Endodermal cell (in vitro differentiated cells): Measurements from ENCODE around the gene TNFSF11. TPM values are rescaled to one million over a fixed set of nuclear protein-coding genes. Genes with fewer than 3 reads are reported as not detected.

Experiments used
- DNase-seq: peaks from one replicate; pipeline ENCODE4 v3.0.0-alpha.2; 2017
- H3K27ac ChIP-seq: 2 replicates; pipeline ENCODE4 v1.5.1; 2013; ENCODE audit warnings: mild to moderate bottlenecking, low read depth, low read length, moderate library complexity
- H3K27me3 ChIP-seq: 2 replicates; pipeline ENCODE4 v1.6.1; 2013; ENCODE audit warnings: mild to moderate bottlenecking, low read length, moderate library complexity; ENCODE audit not compliant: insufficient read depth, control insufficient read depth, poor library complexity, severe bottlenecking
- H3K36me3 ChIP-seq: 2 replicates; pipeline ENCODE4 v1.7.0; 2013; ENCODE audit warnings: mild to moderate bottlenecking, low read length, moderate library complexity; ENCODE audit not compliant: control insufficient read depth, insufficient read depth
- H3K4me1 ChIP-seq: one replicate; pipeline ENCODE4 v1.7.0; 2013; ENCODE audit warnings: low read length; ENCODE audit not compliant: control insufficient read depth, insufficient read depth
- H3K4me3 ChIP-seq: 2 replicates; pipeline ENCODE4 v1.5.1; 2013; ENCODE audit warnings: mild to moderate bottlenecking, low read length, moderate library complexity
- H3K9ac ChIP-seq: 2 replicates; pipeline ENCODE4 v1.6.1; 2013; ENCODE audit warnings: mild to moderate bottlenecking, low read length, moderate library complexity; ENCODE audit not compliant: poor library complexity, severe bottlenecking; ENCODE audit errors: extremely low read depth
- H3K9me3 ChIP-seq: 2 replicates; pipeline ENCODE4 v1.6.1; 2013; ENCODE audit warnings: mild to moderate bottlenecking, low read length, moderate library complexity; ENCODE audit not compliant: control insufficient read depth
- H3K27ac Mint-ChIP-seq: 2 replicates; pipeline ENCODE4 v1.8.0; 2020; ENCODE audit warnings: mixed read lengths
- H3K27me3 Mint-ChIP-seq: 2 replicates; pipeline ENCODE4 v1.8.0; 2021; ENCODE audit warnings: mild to moderate bottlenecking, mixed read lengths; ENCODE audit not compliant: insufficient read depth
- H3K36me3 Mint-ChIP-seq: 2 replicates; pipeline ENCODE4 v1.8.0; 2020; ENCODE audit warnings: low read depth, mixed read lengths
- H3K4me1 Mint-ChIP-seq: 2 replicates; pipeline ENCODE4 v1.8.0; 2020; ENCODE audit warnings: mixed read lengths
- H3K4me3 Mint-ChIP-seq: 2 replicates; pipeline ENCODE4 v1.8.0; 2020; ENCODE audit warnings: mild to moderate bottlenecking, moderate library complexity, mixed read lengths
- H3K9me3 Mint-ChIP-seq: 2 replicates; pipeline ENCODE4 v1.8.0; 2020; ENCODE audit warnings: mild to moderate bottlenecking, mixed read lengths
- WGBS, 2 experiments: methylation state at CpG; one replicate each; pipeline versions ENCODE4 v1.1.5 to v1.1.7; 2013; ENCODE audit warnings: missing lambda C conversion rate in 2 of 2, mixed read lengths in 1 of 2; ENCODE audit not compliant: insufficient coverage in 1 of 2, insufficient read length in 1 of 2; 5-methylcytosine and 5-hydroxymethylcytosine counted together
- total RNA-seq, 2 donors: library from RNA; stranded (reverse); fragmentation: NEBNext Ultra II Directional in 1 of 2; extraction: Animal tissue kit (Norgen Biotek cat#: 25700) in 1 of 2; gene quantifications; 2 replicates in 1 of 2; 3 replicates in 1 of 2; pipeline ENCODE4 v1.2.1, GENCODE V29; 2021
- TF ChIP-seq, protein P1 (sequence below): fragments of 200-600 bp; sonication (generic); conservative IDR thresholded peaks from 2 replicates; pipeline ENCODE4 v1.5.0; 2021; ENCODE audit warnings: antibody characterized with exemption, mild to moderate bottlenecking

The TNFSF11 gene
- total RNA-seq, 2 donors from 2014 or later: 0.53 to 1.1 TPM

DNA sequence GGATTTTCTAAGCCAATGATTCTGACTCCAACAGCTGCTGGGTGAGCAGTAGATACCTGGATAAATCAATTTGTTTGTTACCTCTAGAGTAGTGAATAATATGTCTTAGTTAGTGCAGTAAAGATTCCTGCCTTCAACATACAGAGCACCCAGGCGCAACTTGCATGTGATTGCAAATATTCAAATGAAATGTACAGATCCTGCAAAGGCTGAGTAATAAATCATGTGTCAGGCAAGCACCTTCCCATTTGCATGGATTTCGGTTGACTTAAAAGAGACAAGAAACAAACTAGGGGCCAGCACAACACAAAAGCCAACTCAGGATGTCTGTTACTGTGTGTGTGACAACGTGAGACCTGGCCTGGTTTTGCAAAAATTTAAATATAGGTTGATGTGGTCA lies 79.7 kb downstream of the TNFSF11 start:
- Mint-ChIP-seq H3K9me3 (no peaks in the 10 kb centered on the region), H3K27me3 (peaks cover 37% of the 10 kb centered on the region), H3K4me3 (no peak overlapping the region), H3K36me3 (no peaks in the 10 kb centered on the region), H3K27ac (no peak overlapping the region), H3K4me1 (peaks cover 35% of the 10 kb centered on the region)
- whole genome bisulfite sequencing, 2 experiments: 86 to 100% methylated on average over 2 to 3 of the region's 3 CpGs
- TF ChIP-seq, protein P1, sequence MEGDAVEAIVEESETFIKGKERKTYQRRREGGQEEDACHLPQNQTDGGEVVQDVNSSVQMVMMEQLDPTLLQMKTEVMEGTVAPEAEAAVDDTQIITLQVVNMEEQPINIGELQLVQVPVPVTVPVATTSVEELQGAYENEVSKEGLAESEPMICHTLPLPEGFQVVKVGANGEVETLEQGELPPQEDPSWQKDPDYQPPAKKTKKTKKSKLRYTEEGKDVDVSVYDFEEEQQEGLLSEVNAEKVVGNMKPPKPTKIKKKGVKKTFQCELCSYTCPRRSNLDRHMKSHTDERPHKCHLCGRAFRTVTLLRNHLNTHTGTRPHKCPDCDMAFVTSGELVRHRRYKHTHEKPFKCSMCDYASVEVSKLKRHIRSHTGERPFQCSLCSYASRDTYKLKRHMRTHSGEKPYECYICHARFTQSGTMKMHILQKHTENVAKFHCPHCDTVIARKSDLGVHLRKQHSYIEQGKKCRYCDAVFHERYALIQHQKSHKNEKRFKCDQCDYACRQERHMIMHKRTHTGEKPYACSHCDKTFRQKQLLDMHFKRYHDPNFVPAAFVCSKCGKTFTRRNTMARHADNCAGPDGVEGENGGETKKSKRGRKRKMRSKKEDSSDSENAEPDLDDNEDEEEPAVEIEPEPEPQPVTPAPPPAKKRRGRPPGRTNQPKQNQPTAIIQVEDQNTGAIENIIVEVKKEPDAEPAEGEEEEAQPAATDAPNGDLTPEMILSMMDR: no peak
- DNase-seq: no peak
- Histone ChIP-seq H3K36me3 (no peaks in the 10 kb centered on the region), H3K27me3 (peaks cover 39% of the 10 kb centered on the region), H3K4me3 (no peak overlapping the region), H3K9me3 (no peaks in the 10 kb centered on the region), H3K4me1 (peaks cover 5% of the 10 kb centered on the region), H3K9ac (no peak overlapping the region), H3K27ac (no peak overlapping the region)

DNA sequence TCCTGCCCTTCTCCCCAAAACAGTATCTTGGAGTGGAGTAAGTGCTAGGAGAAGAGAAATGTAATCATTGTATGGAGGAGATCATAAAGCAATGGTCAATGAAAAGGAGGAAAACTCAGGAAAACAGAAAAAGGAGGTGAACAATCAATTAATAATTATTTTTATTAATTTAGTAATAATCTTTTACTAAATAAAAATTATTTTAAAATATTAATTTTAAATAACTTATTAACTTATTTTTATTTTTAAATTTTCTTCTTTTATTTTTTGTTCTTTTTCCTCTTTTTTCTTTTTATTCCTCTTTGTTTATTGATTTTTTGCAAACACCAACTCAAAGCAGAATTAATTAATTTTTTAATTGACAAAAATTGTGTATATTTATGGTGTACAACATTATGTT lies 80.3 kb downstream of the TNFSF11 start:
- H3K27ac ChIP-seq: no peak overlapping the region
- TF ChIP-seq, protein P1: no peak
- H3K4me3 Mint-ChIP-seq: no peak overlapping the region

DNA sequence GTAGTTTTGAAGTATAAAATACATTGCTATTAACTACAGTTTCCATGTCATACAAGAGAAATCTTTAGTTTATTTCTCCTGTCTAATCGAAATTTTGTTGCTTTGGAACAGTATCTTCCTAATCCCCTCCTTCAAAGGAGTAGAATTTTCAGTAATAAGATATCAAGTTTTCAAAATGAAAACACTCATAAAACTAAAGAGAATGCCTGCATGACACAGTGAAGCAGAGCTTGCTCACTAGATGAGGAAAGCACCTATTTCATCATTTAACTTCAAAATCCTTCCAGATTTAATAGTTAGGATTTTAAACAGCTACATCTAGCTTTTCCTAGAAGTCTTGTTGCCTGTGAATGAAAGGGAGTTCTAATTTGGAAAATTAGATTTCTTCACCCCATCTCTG lies 80.8 kb downstream of the TNFSF11 start:
- H3K4me1 ChIP-seq: peaks cover 5% of the 10 kb centered on the region
- 100% methylated on average over 1 of the region's 1 CpG; no CpG with 5 or more reads in 1 of the 2 experiments for WGBS, 2 experiments
- no peak for DNase-seq
- H3K27ac ChIP-seq: no peak overlapping the region
- Mint-ChIP-seq H3K4me1 (peaks cover 31% of the 10 kb centered on the region), H3K4me3 (no peak overlapping the region), H3K9me3 (no peaks in the 10 kb centered on the region), H3K27ac (no peak overlapping the region), H3K27me3 (peaks cover 46% of the 10 kb centered on the region), H3K36me3 (no peaks in the 10 kb centered on the region)
- H3K9me3 ChIP-seq: no peaks in the 10 kb centered on the region
- no peak overlapping the region for H3K4me3 ChIP-seq
- TF ChIP-seq, protein P1: no peak
- no peak overlapping the region for H3K9ac ChIP-seq
- no peaks in the 10 kb centered on the region for H3K36me3 ChIP-seq
- H3K27me3 ChIP-seq: peaks cover 39% of the 10 kb centered on the region

More for the DNA sequence above, 80.3 kb downstream of the TNFSF11 start:
- Mint-ChIP-seq H3K36me3 (no peaks in the 10 kb centered on the region), H3K4me1 (peaks cover 34% of the 10 kb centered on the region), H3K27ac (no peak overlapping the region), H3K9me3 (no peaks in the 10 kb centered on the region), H3K27me3 (peaks cover 43% of the 10 kb centered on the region)
- H3K27me3 ChIP-seq: peaks cover 39% of the 10 kb centered on the region
- no peaks in the 10 kb centered on the region for H3K9me3 ChIP-seq
- H3K4me1 ChIP-seq: peaks cover 5% of the 10 kb centered on the region
- no peak overlapping the region for H3K9ac ChIP-seq
- H3K4me3 ChIP-seq: no peak overlapping the region
- H3K36me3 ChIP-seq: no peaks in the 10 kb centered on the region
- DNase-seq: no peak
